GM12873 (cell line): Measurements from ENCODE around the gene KRT7.

Experiments
- CTCF ChIP-seq: IDR thresholded peaks from 2 replicates; pipeline ENCODE4 v1.5.1; 2012; ENCODE audit warnings: low read depth, mild to moderate bottlenecking, moderate library complexity, low read length, control low read depth; ENCODE audit not compliant: insufficient read depth; ENCODE audit errors: missing control alignments

The KRT7 gene

GRCh38 chr12:52294803-52295202 is 61.8 kb downstream of the KRT7 start:
- TF ChIP-seq CTCF = no peak

GRCh38 chr12:52295663-52296062 is 62.6 kb downstream of the KRT7 start:
- no peak for TF ChIP-seq CTCF

- no peak for TF ChIP-seq CTCF
Measured at GRCh38 chr12:52296572-52297215, 63.7 kb downstream of the KRT7 start.
